ENCODE data around the gene THBS2. TPM values are rescaled to one million over a fixed set of nuclear protein-coding genes. Genes with fewer than 3 reads are reported as not detected.

The THBS2 gene
- total and polyA plus RNA-seq, 2 donors (not counting 1 experiment from before 2014, with no cell fraction given) = 86.5 to 269 TPM

- Histone ChIP-seq H3K4me3 (replicated peaks in 1 of 4; ENCODE audit: control extremely low read depth in 1 of 4, insufficient read depth in 1 of 4, low read depth in 3 of 4, low read length in 4 of 4) (no peak overlapping the region), H3K27me3 (ENCODE audit: control insufficient read depth, insufficient read depth, low read length) (no peaks in the 10 kb centered on the region), H3K79me2 (ENCODE audit: control insufficient read depth, insufficient read depth, low read length) (no peaks in the 10 kb centered on the region), H3K4me2 (ENCODE audit: extremely low read depth, insufficient read depth, low read length) (no peak overlapping the region), H2AFZ (ENCODE audit: low read length) (no peak overlapping the region), H3K36me3 (ENCODE audit: control insufficient read depth, insufficient read depth, low read length) (no peaks in the 10 kb centered on the region), H3K4me1 (ENCODE audit: control insufficient read depth, extremely low read depth, insufficient read depth, low read length) (no peaks in the 10 kb centered on the region), H3K9me3 (ENCODE audit: control insufficient read depth, insufficient read depth, low read depth, low read length) (no peaks in the 10 kb centered on the region), H3K9ac (ENCODE audit: insufficient read depth, low read length) (no peak overlapping the region), H3K27ac (ENCODE audit: insufficient read depth, low read length) (no peak overlapping the region), H4K20me1 (ENCODE audit: control insufficient read depth, extremely low read depth, insufficient read depth, low read length) (no peaks in the 10 kb centered on the region)
- TF ChIP-seq CTCF (conservative IDR thresholded peaks at IDR 0.05 in 1 of 2, IDR thresholded peaks at IDR 0.05 in 1 of 2; ENCODE audit: low read depth in 1 of 2, low read length in 2 of 2) = no peak
- TF ChIP-seq EZH2 (IDR thresholded peaks at IDR 0.05; ENCODE audit: low read length, missing control alignments) = no peak
- no peak for DNase-seq (ENCODE audit: low read depth in 2 of 2)
Measured at GRCh38 chr6:169282043-169282442, 28.4 kb upstream of the THBS2 start.

- Histone ChIP-seq H4K20me1 (ENCODE audit: control insufficient read depth, extremely low read depth, insufficient read depth, low read length) (no peaks in the 10 kb centered on the region), H3K9me3 (ENCODE audit: control insufficient read depth, insufficient read depth, low read depth, low read length) (no peaks in the 10 kb centered on the region), H3K4me1 (ENCODE audit: control insufficient read depth, extremely low read depth, insufficient read depth, low read length) (no peaks in the 10 kb centered on the region), H3K9ac (ENCODE audit: insufficient read depth, low read length) (no peak overlapping the region), H3K79me2 (ENCODE audit: control insufficient read depth, insufficient read depth, low read length) (no peaks in the 10 kb centered on the region), H3K4me2 (ENCODE audit: extremely low read depth, insufficient read depth, low read length) (no peak overlapping the region), H3K27ac (ENCODE audit: insufficient read depth, low read length) (no peak overlapping the region), H3K27me3 (ENCODE audit: control insufficient read depth, insufficient read depth, low read length) (no peaks in the 10 kb centered on the region), H3K36me3 (ENCODE audit: control insufficient read depth, insufficient read depth, low read length) (no peaks in the 10 kb centered on the region), H3K4me3 (replicated peaks in 1 of 4; ENCODE audit: control extremely low read depth in 1 of 4, insufficient read depth in 1 of 4, low read depth in 3 of 4, low read length in 4 of 4) (no peak overlapping the region), H2AFZ (ENCODE audit: low read length) (no peak overlapping the region)
- no peak for DNase-seq (ENCODE audit: low read depth in 2 of 2)
- TF ChIP-seq EZH2 (IDR thresholded peaks at IDR 0.05; ENCODE audit: low read length, missing control alignments) = no peak
- TF ChIP-seq CTCF (conservative IDR thresholded peaks at IDR 0.05 in 1 of 2, IDR thresholded peaks at IDR 0.05 in 1 of 2; ENCODE audit: low read depth in 1 of 2, low read length in 2 of 2) = no peak
Measured at GRCh38 chr6:169277619-169278018, 24.0 kb upstream of the THBS2 start.

DNA sequence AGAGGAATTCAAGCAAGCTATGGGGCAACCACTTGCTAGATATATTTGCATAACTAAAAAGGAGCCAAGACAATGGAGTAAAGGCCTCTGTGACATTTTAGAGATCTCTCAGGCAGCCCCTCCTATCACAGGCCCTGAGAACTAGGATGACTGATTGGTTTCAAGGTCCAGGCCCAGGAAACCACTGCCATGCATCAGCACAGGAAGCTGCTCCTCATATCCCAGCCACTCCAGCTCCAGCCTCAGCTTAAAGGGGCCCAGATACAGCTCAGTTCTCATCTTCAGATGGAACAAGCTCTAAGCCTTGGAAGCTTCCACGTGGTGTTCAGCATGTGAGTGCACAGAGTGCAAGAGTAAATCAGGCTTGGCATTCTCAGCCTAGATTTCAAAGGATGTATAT, 21.1 kb upstream of the THBS2 start:
- Histone ChIP-seq H4K20me1 (ENCODE audit: control insufficient read depth, extremely low read depth, insufficient read depth, low read length) (no peaks in the 10 kb centered on the region), H3K4me1 (ENCODE audit: control insufficient read depth, extremely low read depth, insufficient read depth, low read length) (no peaks in the 10 kb centered on the region), H3K36me3 (ENCODE audit: control insufficient read depth, insufficient read depth, low read length) (no peaks in the 10 kb centered on the region), H3K27ac (ENCODE audit: insufficient read depth, low read length) (no peak overlapping the region), H3K9me3 (ENCODE audit: control insufficient read depth, insufficient read depth, low read depth, low read length) (no peaks in the 10 kb centered on the region), H3K4me2 (ENCODE audit: extremely low read depth, insufficient read depth, low read length) (no peak overlapping the region), H3K4me3 (replicated peaks in 1 of 4; ENCODE audit: control extremely low read depth in 1 of 4, insufficient read depth in 1 of 4, low read depth in 3 of 4, low read length in 4 of 4) (no peak overlapping the region), H3K79me2 (ENCODE audit: control insufficient read depth, insufficient read depth, low read length) (no peaks in the 10 kb centered on the region), H3K27me3 (ENCODE audit: control insufficient read depth, insufficient read depth, low read length) (no peaks in the 10 kb centered on the region), H2AFZ (ENCODE audit: low read length) (no peak overlapping the region), H3K9ac (ENCODE audit: insufficient read depth, low read length) (no peak overlapping the region)
- peak; percentile 11 to 57 for DNase-seq (ENCODE audit: low read depth in 2 of 2)
- TF ChIP-seq CTCF (conservative IDR thresholded peaks at IDR 0.05 in 1 of 2, IDR thresholded peaks at IDR 0.05 in 1 of 2; ENCODE audit: low read depth in 1 of 2, low read length in 2 of 2) (no peak), EZH2 (IDR thresholded peaks at IDR 0.05; ENCODE audit: low read length, missing control alignments) (no peak)

Data from fibroblast of lung (primary cell).